SKM-1 (cell line): ENCODE data around the gene HOXA5.

Experiments used
- DNase-seq: peaks from one replicate; lab custom pipeline; 2025; ENCODE audit not compliant: unreplicated experiment; lab: John Stamatoyannopoulos, UW

HOXA5 gene

DNA sequence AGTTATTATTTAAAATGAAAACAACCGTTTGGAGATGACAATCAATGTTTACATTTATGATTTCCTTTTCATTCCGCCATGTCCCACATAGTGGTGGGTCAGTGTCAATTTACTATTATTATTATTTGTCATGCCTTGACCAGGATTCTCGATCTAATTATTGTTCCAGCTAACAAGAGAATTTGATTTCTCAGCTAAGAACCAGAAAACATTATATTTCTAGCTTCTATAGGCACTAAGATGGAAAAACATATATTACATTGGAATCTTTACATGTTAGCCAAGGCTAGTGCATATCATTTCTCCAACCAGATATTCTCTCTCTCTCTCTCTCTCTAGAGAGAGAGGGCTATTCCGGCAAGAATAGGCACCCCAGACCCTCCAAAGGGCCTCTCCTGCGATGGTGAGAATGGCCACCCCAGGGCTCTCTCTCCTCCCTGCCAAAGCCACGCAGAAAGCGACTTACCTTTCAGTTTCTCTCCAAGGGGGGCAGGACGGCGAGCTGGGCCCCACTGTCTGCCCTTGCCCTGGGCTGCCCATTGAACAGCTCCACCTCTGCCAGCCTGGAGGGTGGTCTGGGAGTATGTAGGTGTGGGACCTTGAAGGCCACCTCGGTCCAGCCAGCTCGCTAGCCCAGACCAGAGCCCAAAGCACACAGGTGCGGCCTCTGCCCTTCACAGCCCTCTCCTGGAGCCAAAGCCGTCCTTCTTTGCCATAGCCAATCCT is 6.5 kb upstream of the HOXA5 start:
- no peak for DNase-seq

DNA sequence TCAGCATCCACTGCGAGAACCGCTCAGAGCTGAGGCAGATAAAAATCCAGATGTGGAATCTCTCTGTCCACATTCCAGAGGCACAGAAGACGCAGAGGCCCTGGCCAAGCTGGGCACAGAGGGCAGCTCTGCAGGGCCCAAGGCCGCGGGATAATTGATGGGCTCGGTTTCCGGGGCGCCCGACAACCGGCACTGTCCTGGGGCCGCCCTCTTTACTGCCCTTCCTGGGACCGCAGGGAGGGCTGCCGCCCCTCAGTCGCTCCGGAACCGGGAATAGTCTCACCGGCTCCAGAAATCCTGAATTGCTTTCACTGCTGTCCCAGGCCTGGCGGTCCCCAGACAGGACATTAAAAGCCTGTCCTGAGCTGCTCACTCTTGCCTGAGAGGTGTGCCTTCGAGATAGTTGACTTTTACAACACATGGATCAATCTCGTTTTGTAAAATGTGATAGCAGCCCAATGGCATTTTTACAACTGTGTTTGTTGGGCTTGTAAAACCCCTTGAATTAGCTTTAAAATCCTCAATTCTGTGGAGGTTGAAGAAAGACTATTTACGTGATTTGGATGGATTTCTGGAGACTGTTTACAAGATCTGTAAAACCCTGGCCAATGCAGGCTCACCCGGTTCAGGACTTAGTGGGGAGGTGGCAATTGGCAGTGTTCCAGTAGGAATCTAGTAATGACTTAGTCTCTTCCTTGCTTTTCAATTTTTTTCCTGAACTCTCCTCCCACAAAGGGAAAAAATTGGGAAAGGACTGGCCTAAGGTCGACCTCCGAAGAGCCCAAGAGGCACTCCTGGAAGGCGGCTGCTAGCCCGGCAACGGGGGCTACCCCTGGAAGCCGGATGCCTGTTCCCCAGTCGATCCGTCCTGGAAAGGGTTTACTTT is 5.5 kb upstream of the HOXA5 start:
- DNase-seq = no peak

DNA sequence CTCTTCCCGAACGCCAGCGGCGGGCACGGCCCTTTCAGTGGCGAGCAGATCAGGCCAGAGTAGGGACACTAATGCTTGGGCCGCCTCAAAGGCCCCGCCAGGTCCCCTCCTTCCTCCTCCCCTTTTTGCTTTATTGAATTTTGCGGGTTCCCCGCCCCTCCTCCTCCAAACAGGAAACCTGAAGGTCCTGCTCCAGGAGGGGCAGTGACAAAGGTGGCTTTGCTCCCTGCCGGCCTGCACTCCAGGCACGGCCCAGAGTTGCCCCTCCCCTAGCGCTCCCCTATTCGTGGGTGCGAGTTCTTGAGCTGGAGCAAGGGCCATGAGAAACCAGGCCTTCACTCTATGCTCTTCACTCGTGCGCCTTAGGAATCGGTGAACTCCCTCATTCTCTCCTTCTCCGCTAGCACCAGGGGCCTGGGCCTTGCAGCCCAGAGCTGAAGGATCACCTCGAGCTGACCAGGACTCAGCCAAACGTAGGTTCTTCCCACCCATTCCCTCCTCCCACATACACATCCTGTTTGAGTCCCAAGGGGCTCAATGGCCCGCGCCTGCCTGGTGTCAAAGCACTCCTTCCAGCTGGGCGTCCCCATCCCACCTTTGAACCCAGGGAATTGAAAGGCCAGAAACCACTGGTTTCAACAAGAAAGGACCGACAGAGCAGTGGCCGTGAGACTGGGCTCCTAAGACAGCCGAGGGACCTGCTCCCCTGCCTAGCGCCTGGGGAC is 4.7 kb upstream of the HOXA5 start:
- no peak for DNase-seq

DNA sequence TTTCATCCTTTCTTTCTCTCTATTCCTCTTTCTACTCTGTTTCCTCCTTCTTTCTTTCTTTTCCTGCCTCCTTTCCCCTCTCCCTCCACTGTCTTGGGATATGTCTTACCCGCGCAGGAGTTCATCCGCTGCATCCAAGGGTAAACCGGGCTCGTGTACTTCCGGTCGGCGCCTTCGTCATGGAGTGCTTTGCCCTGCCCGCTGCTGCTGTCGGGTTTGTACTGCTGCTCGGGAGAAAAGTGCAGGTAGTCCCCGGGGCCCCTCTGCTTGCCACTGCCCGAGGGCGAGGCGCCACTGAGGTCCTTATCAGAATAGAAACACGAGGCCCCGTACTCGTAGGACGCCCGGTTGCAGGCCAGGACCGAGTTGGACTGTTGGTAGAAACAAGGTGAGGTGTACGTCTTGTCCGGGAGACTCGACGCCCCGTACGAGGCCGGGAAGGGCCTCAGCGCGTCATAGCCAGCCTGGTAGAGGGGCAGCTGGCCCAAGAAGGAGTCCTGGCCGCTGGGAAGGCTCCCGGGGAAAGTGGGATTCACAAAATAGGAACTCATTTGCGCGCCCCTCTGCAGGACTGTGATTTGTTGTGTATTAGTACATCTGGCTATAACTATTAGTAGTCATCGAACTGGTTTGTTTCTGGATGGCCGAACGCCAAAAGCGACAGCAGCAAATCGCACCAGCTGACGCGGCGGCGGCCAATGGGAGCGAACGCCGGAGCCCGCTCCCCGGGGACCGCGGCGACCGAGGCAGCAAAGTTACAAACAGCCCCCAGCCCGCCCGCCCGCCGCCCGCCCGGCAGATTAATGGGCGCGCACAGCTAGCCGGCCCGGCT is 3.9 kb upstream of the HOXA5 start, which contains the start of gene HOXA6:
Gene HOXA6 (minus strand): TSS at position 576 of the 832 bp plus-strand sequence. CDS start 25 bp downstream, at position 551.
- no peak for DNase-seq

DNA sequence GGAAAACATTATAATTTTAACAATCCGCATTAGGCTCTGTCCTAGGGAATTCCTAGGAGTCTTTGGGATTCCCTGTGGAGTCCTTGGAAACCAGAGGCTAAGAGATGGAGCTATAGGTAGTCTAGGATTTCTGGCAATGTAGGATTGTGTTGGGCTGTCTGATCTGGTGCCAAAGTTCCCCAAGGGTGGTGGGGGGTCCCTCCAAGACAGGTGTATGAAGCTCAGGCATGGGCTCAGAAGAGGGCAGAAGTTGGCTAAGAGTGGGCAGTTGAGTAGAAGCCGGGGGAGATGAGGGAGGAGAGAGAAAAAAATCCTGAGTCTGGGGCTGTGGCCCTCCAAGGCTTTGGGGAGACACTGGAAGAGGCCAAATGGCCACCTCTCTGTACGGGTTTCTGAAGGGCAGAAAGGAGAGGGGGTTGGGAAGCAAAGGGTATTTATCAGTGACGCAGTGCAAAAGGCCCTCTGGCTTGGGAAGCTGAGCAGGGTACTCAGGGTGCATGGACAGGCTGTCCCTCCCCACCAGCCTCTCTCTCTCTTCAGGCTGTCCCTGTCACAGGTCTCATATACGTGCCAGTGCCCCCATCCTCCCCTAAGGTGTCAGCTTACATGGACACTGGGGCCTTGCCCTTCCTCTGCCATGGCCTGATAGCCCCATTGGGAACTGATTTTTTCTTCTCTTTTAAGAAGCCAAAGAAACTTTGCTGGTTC is 3.2 kb upstream of the HOXA5 start:
- DNase-seq = no peak

DNA sequence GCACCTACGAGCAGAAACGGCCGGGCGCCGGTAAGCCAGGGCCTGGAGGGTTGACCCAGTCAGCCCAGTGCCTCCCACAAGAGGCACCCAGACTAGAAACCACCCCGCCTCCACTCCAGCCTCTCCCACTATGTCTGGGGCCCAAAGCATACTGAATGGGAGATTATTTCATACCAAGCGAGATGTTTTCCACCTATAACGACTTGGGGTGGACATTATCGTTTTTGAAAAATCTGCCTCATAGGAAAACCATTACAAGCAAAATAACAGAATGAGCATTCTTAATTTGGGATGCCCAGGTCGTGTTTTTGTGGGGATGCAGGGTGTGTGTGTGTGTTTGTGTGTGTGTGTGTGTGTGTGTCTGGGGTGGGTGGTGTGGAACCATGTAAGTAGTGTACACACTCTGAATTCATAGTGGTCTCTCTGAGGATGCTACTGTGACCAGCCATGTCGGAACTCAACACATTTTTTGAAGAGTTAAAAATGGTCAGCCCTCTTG is 2.5 kb upstream of the HOXA5 start:
- DNase-seq = no peak

DNA sequence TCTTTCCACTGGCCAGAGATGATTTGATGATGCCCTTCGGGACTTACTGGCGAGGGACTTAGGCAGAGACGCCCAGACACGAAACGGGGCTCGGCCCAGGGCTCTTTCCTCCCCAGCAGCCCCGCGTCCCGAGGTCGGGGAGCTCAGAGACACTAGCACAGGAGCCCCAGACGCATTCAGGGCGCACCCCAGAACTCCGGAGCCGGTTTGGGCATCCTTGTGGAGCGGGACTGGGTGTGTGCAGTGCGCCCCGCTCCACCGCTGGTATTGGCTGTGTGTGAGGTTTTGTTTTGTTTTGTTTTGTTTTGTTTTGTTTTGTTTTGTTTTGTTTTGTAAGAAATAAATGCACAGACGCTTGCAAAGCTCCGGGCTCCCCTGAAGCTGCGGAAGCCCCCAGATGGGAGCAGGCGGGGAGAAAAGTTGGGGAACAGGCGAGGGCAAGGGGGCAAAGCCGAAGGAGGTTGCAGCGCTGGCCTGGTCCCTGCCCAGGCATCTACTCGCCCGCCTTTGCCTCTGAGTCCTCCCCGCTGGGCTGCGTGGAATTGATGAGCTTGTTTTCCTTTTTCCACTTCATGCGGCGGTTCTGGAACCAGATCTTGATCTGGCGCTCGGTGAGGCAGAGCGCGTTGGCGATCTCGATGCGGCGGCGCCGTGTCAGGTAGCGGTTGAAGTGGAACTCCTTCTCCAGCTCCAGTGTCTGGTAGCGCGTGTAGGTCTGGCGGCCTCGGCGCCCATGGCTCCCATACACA is 1.9 kb upstream of the HOXA5 start:
- no peak for DNase-seq

DNA sequence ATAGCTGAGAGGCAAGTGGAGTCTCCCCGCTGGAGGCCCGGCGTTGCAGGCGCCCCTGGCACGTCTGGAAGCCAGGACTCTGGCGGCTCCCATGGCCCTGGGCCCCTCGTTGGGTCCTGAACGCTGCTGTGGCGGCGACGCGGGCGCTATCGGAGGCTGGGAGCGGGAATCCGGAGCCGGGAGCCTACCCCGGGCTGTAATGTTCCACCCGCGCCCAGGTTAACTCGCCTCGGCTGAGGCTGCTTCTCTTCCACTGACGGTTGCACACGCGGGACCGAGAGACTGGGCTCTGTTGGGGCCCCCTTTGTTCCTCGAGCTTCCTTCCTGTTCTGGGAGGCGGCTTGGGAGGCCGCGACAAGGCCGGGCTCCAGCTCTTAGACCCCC is 1.3 kb upstream of the HOXA5 start:
- no peak for DNase-seq

DNA sequence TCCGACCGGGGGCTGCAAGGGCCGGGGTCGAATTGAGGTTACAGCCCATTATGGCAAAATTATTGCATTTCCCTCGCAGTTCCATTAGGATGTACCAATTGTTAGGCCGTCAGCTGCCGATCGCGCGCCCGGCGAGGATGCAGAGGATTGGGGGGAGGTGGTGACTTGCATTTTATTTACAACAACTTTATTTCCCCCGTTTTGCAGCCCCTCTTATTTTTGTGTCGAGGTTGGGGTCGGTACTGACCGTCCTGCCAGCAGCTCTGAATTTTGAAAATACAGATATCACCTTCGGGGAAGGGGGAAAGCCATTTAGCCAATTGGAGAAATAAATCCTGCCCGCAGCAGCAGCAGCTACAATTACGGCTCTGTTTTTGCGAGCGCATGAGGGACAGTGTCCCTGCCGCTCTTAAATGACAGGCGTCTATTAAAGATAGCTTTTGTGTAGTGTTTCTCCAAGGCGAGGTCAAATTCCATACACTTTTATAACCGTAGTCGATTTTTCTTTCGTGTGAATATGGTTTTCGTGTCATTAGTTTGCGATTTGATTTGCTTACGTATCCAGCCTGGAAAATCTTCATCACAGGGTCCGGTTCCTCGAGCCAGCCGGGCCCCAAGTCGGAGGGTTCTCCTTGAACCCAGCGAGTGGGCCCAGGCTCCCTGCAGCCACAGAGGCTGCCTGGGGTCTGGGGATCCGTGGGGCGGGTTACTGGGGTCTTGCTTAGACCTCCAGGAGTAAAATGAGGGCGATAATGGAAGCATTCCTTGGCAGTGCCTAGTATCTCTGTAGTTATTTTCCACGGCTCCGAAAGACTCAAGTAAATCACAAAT is 684 bp upstream of the HOXA5 start:
- no peak for DNase-seq

DNA sequence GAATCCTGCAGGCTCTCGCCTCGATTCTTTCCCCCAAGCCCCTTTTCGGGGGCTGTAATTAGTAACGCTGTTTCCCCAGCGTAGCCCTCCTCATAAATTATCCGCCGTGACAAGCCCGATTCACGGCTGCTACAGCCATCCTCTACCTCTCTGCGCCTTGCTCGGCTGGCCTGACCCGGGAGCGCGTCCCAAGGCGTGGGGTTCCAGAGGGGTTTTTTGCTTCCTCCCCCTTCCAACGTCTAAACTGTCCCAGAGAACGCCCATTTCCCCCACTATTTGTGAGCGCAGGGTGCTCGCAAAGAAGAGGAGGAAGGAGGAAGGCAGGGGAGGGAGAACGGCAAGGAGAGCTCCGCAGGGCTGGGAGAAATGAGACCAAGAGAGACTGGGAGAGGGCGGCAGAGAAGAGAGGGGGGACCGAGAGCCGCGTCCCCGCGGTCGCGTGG is 880 bp downstream of the HOXA5 start:
- no peak for DNase-seq

DNA sequence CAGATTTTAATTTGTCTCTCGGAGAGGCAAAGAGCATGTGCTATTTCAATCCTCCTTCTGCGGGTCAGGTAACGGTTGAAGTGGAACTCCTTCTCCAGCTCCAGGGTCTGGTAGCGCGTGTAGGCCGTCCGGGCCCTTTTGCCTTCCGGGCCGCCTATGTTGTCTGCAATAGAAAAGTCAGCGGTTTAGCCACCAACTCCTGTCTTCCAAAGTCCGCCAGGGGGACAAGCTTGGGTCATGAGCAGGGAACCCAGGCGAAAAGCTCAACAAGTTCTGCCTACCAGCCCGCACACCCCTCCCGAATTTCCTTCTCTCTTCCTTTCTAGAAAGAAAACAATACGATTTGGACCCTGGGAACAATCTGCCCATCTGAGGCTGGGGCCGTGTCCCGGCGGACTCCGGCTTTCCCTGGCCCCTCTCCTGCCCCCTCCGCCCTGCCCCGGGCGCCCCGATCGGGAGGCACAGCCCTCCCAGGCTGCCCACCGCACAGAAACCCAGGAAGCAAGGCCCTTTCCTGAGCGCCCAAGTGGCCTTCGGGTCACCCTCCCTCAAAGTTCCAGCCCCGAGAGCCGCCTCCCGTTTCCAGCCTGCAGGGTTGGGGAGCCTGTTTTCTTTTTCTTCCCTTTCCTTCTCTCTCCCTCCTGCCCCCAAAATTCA is 1.4 kb downstream of the HOXA5 start:
- no peak for DNase-seq

DNA sequence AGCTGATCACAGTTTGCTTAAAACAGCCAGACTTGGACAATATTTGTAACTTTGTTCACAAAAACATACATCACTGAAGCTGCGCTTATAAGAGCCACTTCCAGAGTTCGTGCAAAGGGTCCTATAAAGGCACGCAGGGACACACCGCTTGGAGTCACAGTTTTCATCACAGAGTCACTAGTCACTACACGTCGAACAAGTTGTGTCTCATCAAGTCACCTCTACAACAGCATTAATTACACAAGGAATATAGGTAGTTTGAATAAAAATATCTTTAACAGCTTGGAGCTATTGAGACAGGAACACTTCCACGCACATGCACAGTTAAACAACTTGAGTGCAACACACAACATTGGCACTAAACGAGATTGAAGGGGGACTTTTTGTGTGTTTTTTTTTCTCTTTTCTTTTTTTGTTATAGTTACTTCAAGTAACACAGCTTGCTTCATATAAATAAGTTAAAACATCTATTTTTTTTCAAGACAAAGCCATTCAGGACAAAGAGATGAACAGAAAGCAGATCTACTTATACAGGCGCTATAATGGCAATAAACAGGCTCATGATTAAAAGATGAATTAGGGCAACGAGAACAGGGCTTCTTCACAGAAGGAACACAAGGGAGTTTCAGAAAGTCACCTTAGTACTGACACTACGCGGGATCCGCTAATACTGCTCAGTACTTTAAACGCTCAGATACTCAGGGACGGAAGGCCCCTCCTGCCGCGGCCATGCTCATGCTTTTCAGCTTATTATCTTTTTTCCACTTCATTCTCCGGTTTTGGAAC is 2.2 kb downstream of the HOXA5 start:
- no peak for DNase-seq

DNA sequence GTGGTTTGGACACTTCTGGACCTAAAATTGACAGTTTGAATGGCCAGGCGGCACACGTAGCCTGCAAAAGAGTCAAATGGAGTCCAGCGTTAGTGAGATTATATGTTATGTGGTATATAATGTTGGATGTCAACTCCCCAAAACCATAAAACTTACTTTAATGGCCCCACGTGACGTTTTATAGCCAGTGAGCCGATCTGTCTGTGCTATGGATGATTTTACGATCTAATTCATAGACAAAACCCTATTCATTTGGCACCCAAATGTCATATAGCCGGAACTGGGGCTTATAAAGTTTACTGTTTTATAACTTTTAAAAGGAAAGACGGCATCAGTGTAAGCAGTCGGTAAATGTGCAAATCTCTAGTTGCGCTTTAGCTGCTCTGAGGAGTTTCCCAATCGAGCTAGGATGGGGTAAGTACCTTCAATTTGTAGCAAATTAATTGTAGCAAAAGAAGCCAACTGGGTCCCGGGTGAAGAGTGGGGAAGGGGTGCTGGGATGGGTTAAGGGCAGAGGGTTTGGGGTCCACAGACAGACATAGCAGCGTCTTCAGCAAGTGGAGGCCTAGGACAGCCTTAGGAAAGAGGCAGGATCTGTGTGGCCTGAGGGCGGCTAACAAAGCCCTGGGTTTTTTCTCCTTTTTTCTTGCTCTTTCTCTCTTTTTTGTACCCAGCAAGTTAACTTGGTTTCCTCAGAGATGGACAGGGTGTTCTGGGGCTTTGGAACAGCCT is 3.2 kb downstream of the HOXA5 start:
- no peak for DNase-seq

DNA sequence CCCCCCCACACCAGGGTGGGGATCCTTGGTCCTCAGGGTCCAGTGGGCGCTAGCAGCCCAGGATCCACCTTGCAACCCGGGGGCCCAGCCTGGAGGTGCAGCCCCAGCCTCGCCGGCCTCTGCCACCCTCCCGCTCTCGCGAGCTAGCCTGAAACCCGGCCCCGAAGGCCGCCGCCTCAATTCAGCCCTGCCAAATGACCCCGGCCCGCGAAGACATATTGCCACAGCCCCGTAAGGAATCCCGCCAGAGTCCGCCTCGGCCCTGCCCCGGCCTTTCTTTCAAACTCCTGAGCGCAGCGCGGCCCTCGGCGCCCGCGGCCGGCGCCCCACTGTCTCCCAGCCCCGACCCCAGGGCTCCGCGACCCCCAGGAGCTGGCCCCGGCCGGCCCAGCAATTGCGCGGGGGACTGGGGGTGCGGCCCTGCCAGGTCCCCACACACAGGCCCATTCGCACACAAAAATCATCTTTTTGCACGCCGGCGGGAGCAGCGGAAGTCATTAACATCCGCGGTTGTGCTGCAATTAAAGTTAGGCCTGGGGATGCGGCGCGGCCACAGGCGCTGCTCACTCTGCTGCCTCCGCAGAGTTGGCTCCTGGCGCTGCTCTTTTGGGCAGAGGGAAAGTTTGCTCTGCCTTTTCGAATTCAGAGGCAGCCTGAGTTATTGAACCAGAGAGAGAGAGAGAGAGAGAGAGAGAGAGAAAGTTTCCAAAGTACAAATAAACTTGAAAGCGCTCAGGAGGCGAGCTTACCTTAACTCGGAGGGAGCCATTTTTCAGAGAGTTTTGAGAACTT is 4.0 kb downstream of the HOXA5 start:
- no peak for DNase-seq

DNA sequence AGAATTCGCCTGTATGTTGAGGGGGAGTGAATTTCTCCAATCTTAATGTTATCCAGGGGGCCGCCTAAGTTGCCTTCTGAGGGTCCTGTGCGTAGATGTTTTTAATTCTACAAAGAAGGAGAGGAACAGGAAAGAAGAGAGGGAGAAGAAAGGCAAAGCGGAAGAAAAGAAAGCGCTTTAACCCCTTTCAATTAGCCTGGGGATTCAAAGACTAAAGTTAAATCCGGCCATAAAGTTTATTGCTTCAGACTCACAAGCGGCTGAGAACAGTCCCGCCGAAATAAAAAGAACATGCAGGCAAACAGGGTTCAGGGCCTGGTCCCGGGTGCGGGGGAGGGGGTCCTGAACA is 4.5 kb downstream of the HOXA5 start:
- no peak for DNase-seq

DNA sequence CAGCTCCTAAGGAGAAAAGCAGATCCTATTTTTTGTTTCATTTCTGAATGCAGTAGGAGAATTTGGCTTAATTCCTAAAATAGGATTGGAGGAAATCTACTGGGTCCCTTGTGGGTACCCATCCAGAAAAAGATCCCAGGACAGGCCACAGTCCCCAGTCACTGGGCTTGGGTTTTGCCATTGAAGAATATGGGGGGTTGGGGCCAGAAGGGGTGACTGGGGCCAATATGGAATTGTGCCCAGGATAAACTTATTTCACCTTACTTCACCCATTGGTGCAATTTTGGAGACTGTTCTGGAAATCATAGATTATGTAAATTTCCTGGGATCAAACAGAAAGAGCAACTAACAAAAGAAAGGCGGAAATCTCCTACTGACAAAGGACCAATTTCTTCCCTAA is 5.0 kb downstream of the HOXA5 start:
- DNase-seq = no peak
